ENCODE measurements around the gene RGS6.

RGS6 gene

DNA sequence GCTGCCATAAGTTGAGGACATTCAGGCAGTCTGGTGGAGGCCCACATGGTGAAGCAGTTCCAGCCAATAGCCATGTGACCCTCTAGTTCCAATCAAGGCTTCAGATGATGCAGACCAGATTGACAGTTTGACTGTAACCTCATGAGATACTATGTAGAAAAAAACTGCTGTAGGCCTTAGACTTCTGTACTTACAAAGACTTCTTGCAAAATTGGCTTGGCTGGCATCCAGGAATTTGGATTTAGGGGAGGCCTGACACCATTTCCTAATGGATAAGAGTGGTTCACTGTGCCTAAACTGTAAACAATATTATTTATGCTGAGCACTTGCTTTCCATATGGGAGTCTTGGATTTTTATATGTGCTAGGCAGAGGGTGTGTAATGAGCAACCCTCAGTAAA is 76.4 kb downstream of the RGS6 start:
- H3K4me3 ChIP-seq (ENCODE audit: low read depth, low read length): no peak overlapping the region

DNA sequence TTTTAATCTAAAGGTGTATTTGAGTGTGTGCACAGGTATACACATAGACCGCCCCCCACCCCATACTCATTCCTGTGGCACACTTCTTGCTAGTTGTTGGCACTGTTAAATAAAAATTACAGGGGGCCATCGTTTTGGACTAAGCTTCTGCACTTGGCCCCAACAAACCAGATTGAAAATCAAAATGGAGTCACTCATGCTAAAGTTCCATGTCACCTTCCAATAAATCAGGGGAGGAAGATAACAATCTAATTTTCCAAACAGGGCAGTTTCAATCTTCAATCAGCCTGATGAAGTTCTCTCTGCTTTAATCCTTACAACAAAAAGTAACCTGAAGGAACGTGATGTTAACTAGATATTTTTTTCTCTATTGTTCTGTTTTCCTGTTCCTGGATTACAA is 78.2 kb downstream of the RGS6 start:
- no peak overlapping the region for H3K4me3 ChIP-seq (ENCODE audit: low read depth, low read length)

DNA sequence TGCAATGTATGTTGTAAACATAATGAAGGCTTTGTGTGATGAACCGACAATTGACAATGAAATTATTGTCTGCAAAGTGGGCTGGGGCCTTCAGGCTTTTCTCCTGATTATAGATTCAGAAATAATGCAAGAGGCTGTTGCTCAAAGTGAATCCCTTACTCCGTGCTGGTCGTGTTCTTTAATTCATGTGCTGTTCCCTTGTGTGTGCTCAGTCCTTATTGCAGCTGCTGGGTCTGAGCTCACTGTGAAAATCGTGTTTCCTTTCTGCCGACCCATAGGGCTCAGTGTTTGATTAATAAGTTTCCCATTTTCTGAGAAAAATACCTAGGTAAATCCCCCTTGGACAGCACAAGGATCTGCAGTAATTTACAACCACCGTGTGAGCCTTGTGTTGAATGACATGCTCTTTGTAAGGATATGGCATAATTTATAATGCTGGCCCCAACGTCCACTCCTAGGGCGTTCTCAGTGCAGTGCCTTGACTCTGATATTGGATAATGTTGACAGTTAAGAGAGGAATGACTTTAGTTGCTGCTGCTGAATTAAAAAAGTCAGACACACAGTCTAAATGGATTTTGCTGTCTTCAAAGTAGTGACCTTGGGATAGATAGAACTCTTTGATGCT is 81.6 kb downstream of the RGS6 start:
- no peak overlapping the region for H3K4me3 ChIP-seq (ENCODE audit: low read depth, low read length)

DNA sequence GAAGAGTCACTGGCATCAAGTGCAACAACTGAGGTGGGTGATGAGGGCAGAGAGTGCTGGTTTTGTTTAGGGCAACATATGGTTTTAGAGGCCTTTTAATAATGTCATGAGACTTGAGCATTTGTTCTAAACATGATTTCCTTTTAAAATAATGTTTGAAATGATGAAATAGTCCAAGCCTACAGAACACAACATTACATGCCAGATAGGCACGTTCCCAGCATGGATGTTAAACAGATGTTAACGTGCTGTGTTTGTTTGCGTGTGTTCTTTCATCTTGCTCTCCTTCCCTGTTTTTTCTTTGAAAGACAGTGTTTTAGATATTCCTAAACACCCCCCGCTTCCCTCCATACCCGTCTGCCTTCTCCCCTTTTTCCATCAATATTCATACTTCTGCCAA is 82.3 kb downstream of the RGS6 start:
- H3K4me3 ChIP-seq (ENCODE audit: low read depth, low read length): no peak overlapping the region

DNA sequence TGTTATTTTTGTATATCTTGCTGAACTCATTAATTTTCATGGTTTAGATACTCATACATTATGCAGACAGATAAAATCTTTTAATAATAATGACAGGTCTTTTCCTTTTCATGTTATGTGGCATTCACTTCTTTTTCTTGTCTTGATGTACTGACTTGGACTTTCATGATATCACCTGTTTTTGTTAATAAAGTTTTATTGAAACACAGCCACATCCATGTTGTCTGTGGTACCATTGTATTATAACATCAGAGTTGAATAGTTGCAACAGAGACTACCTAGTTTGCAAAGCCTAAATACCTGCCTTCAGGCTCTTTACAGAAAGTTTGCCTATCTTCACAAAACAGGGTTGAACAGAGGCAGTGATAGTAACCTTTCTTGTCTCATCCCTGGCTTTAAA is 85.1 kb downstream of the RGS6 start:
- H3K4me3 ChIP-seq (ENCODE audit: low read depth, low read length): no peak overlapping the region

DNA sequence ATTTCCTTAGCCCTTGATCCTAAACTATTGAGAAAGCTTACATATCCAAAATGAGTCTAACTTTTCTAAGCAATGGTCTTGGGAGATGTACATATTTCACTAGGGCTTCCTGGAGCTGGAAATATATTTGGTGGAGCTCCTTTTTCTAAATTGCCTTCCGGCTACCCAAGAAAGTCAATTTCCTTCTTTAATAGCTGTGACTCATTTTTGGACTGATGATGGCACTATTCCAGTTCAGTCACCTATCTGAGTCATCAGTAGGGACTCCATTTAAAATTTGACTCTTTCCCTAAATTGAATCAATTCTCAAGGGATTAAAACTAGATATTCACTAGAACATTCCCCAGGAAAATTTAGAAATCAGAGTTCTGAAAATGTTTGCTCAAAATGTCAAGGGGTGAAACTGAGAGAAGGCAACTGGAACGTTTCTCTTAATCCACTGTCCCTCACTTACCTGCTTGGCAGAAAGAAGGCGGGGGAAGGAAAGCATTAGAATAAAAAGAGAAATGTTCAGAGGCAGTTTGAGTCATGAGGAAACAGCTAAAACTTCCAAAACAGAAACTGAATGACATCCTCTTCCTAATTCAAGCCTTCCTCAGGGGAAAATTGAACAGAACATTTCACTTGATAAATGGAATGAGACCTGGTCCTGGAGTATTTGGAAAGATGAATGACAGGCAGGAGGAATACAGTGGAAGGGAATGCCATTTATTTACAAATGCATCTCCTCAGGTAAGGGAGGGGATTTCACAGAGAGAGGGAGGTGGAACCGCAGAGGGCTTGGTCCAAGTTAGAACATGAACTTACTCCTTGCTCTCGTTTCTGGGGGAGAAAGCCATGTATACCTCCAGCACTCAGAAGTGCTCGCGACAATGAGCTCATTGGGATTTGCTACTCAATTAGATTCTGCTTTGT is 91.2 kb downstream of the RGS6 start:
- no peak overlapping the region for H3K4me3 ChIP-seq (ENCODE audit: low read depth, low read length)

DNA sequence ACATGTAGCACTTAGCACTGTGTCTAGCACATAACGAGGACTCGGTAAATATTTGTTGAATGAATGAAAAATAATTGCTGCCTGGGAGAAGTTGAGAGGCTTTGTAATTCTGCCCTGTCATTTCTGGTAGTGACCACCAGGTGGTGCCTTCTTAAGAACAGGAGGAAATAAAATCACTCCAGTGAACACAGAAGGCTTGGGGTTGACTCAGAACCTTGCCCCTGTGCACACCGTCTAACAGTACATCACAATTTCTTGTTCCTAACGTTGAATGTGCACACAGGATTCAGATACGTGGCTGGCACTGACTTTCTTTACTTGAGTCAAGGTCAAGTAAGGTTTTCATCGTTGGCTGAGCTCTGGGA is 91.8 kb downstream of the RGS6 start:
- H3K4me3 ChIP-seq (ENCODE audit: low read depth, low read length): no peak overlapping the region

DNA sequence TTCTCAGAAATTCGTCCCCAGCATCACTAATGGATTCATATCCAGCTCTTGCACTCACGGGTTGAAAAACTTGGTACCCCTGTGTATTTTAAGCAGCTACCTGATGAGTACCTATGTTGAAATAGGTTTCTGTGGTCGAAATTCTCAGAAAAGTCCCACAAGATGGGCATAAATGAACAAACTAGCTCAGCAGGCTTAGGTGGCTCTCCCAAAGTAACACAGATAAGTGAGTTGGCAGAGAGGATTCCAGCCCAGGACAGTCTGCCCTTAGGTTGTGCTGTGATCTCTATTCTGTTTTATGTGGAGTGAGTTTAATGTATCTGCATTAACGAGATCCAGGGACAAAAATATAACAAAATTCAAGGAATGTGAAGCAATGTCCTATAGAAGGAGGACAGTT is 92.3 kb downstream of the RGS6 start:
- H3K4me3 ChIP-seq (ENCODE audit: low read depth, low read length): no peak overlapping the region

DNA sequence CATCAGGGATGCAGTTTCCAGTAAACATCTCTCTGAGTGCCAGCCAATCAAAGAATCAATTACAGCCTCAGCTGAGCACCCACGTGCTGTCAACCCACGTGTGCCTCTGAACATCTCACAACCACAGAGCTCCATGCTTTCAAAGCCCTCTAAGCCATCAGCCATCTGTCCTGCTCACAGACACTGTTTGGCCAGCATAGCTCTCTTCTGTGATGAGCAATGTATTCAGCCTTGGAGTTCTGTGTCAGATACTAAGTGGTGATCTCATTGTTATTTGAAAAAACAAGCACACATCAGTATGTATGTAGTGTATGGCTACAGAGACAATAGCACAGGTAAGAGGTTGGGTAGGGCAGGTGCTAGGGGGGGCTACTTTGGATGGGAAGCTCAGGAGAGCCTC is 94.3 kb downstream of the RGS6 start:
- no peak overlapping the region for H3K4me3 ChIP-seq (ENCODE audit: low read depth, low read length)

DNA sequence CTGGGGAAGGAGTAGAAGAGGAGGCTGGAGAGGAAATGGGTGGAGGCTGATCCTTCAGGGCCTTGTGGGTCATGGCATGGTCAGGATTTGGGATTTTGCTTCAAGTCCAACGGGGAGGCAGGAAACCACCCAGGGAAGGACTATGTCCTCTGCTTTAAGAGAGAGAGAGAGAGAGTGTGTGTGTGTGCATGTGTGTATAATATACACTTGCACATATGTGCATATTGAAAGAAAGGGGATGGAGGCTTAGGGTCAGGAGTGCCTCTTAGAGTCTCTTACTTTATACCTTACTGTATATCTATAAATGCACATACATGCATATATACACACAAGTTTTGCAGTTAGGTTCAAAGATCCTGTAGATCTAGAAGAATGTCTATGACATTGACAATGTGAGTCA is 94.8 kb downstream of the RGS6 start:
- no peak overlapping the region for H3K4me3 ChIP-seq (ENCODE audit: low read depth, low read length)

DNA sequence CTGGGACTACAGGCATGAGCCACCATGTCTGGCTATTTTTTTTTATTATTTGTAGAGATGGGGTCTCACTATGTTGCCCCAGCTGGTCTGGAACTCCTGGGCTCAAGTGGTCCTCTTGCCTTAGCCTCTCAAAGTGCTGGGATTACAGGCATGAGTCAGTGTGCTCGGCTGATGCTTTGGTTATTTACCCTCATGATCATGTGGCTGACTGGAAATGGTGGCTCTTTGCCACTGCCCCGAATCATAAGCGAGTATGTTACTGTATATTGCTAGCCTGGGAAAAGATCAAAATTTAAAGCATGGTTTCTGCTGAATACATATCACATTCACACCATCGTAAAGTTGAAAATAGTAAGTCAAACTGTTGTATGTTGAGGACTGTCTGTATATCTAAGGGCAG is 101.1 kb downstream of the RGS6 start:
- H3K4me3 ChIP-seq (ENCODE audit: low read depth, low read length): no peak overlapping the region

DNA sequence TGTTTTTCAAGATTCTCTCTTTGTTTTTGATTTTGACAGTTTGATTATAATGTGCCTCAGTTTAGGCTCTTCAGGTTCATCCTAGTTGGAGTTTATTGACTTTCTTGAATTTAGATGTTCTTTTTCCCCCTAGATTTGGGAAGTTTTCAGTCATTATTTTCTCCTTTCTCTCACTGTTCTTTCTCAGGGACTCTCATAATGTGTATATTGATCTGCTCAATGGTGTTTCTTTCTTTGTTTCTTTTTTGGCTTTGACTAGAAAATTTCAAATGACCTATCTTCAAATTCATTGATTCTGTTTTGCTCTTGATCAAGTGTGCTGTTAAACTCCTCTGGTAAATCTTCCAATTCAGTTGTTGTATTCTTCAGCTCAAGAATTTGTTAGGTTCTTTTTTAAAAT is 108.3 kb downstream of the RGS6 start:
- H3K4me3 ChIP-seq (ENCODE audit: low read depth, low read length): no peak overlapping the region

DNA sequence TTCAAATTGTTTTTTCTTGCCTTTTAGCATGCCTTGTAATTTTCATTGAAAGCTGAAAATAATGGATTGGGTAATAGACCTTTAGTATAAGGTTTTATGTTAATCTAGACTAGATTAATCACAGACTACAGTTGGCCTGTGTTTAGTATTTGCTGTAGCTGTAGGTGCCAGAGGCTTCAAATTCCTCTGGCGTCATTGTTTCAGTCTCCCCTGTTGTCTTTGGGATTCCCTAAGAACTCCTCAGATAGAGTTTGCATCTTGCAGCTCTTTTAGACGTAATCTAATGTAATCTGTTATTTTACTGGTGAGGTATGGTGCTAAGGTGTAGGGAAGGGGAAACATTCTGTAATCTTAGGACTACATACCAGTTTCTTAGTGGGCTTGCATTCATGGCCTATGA is 113.0 kb downstream of the RGS6 start:
- no peak overlapping the region for H3K4me3 ChIP-seq (ENCODE audit: low read depth, low read length)

DNA sequence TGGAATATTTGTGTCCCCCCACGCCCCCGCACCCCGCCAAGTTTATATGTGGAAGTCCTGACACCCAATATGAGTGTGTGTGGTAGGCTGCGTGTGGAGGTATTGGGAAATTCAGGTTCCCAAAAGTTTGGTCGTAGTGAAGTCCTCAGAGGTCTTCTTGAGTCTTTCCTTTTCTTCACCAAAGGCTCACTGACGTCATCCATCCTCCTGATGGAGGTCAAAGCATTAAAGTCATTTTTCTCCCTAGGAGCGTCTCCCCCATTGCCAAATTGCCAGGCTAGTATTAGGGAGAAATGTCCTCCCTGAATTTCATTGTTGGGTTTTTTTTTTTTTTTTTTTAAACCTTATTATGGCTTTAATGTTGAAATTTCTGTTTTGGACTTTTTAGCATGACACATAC is 113.7 kb downstream of the RGS6 start:
- H3K4me3 ChIP-seq (ENCODE audit: low read depth, low read length): no peak overlapping the region

DNA sequence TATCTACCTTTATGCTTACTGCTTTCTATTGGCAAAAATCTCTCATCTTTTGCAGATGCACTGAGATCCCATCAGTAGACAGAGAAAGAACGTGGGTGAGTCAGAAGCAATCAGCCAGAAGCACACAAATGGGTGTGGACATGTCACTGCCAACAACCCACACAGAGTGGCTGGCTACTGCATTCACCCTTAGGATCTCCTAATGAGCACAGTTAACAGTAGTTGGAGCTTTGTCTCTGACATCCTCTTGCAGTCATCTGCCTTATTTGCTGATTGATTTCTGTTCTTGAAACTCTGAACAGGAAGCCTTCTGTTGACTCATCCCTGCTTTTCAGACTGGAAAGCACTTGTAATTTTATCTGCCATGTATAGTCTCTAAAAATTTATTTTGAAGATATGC is 117.2 kb downstream of the RGS6 start:
- no peak overlapping the region for H3K4me3 ChIP-seq (ENCODE audit: low read depth, low read length)

DNA sequence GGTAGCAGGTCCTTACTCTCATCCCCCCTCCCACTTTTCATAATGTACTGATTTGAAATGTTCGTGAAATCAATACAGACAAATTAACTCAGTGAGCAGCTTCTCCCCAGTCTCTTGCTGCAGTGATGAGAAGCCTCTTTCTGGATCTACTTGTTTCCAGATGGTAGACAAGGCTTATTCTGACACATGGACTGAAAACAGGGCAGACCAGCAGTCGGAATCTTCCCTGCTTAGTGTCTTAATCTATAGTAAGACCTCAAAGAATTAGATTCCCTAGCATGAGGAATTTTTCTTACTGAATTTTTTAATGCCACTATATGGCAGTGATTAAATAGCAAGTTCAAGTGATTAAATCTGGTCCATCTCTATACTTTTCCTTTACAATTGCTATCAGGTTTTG is 120.1 kb downstream of the RGS6 start:
- H3K4me3 ChIP-seq (ENCODE audit: low read depth, low read length): no peak overlapping the region

DNA sequence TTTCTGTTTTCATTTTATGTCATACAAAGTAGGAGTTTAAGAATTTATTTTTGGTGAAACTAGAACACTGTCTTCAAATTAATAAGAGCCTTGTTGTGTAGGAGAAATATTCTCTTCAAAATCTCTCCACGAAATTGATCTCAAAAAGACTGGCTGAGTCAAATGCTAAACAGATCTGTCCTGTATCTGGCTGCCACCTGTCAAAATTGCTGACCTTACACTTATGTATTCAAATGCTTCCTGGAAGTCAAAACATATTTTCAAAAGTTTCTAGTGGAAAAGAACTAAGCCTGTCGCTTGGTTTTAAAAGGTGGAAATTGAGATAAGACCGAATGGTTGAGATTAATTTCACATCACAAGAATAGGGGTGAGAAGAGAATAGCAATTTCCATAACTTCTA is 121.4 kb downstream of the RGS6 start:
- H3K4me3 ChIP-seq (ENCODE audit: low read depth, low read length): no peak overlapping the region

DNA sequence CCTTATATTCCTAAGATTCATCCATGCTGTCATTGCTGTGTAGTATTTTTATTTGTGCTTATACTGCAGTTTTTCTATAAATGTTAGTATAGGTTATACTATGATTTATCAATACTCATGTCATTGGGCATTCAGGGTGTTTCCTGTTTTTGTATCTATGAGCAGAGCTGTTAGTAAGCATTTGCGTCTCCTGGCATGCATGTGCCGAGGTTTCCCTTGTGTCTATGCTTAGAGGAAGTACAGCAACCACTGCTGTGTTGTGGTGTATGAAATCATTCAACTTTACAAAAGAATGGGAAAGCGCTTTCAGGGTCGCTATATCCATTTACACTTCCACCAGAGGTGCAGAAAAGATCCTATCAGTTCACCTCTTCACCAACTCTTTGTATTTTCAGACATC is 122.7 kb downstream of the RGS6 start:
- no peak overlapping the region for H3K4me3 ChIP-seq (ENCODE audit: low read depth, low read length)

DNA sequence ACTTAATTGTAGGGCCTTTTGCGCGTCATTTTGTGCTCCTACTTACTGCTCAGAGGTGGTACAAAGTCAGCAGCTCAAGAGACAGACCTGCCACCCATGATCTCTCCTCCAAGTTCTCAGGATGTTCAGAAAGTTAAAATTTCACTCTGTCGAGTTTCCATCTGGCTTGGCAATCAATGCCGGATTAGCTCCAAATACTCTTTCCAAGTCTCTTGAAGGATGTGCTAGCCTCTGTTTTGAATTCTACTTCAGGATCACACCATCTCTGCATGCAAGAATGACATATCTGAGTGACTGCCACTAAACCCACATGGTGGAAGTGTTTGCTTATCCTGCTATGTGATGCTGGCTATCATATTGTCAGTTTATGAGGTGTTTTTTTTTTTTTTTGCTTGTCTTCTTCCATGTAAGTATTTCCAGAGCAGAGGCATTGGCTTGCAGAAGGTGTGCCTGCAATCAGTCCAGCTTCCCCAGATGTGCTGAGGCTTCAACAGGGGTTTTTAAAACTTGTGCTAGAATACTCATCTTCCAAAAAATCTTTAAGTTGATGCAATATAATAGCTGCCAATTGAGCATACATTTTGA is 125.6 kb downstream of the RGS6 start:
- H3K4me3 ChIP-seq (ENCODE audit: low read depth, low read length): no peak overlapping the region

DNA sequence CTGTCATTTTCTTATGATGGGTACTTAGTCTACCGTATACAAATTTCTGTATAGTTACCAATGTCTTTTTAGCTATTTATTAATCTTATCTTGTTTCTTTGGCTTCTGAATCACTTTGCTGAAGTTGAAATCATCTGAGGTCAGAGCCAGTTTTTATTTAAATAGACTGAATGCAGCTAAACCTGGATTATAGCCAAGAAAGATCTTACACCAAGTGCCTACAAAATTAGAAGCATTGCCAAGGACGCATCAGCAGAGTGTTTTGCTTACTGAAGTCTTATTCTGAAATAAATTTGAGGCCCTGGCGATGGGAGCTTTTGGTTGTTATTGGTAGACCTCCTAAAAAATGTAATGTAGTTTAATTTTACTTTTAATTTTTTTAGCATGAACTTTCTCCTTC is 128.2 kb downstream of the RGS6 start:
- H3K4me3 ChIP-seq (ENCODE audit: low read depth, low read length): no peak overlapping the region

DNA sequence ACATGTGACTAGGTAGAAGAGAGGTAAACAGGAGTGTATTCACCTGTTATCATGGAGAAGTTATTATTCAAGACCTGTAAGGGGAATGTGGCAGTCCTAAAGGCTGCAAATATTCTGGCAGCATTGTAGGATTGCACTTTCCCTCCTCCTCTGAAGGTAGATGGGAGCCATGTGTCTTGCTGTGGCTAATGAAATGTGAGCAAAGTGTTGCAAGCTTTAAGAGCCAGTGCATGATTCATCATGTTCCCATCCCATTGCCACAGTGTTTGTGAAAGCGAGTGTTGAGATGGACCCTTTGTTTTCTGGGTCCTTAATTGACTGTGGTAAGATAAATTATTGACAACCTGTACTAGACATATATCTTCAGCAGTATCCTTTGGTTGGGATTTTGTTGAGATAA is 128.7 kb downstream of the RGS6 start:
- H3K4me3 ChIP-seq (ENCODE audit: low read depth, low read length): no peak overlapping the region

DNA sequence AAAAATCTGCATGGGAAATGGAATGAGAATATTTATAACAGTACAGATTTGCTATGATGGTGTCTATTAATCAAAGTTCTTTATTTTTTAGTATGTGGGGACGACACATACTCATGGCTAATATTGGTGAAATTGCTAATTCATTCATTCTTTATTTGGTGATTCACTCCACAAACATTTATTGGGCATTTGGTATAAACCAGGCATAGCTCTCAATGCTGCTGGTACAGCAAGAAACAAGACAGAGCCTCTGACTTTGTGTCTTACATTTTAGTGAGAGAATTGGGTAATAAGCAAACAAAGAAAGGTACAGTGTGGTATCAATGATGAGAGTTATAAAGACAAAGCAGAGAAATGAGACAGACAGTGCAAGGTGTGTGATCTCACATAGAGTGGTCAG is 129.5 kb downstream of the RGS6 start:
- no peak overlapping the region for H3K4me3 ChIP-seq (ENCODE audit: low read depth, low read length)
